Progenitor cell of endocrine pancreas (in vitro differentiated cells): Measurements from ENCODE around the gene TSPO2. TPM values are rescaled to one million over a fixed set of nuclear protein-coding genes. Genes with fewer than 3 reads are reported as not detected.
"Not testable (repeated sequence)": the region's sequence is repeated elsewhere in the genome, so short reads cannot be mapped to it uniquely, and the experiment has no call there.

ENCODE experiments used
- DNase-seq: peaks from one replicate; pipeline ENCODE4 v3.0.0; 2021; ENCODE audit warnings: low spot score; ENCODE audit not compliant: unreplicated experiment
- H3K27ac Mint-ChIP-seq: 2 replicates; pipeline ENCODE4 v1.8.0; 2021; ENCODE audit warnings: mild to moderate bottlenecking, moderate library complexity, mixed read lengths
- H3K27me3 Mint-ChIP-seq: 2 replicates; pipeline ENCODE4 v1.8.0; 2021; ENCODE audit warnings: mixed read lengths
- H3K36me3 Mint-ChIP-seq: 2 replicates; pipeline ENCODE4 v1.8.0; 2022; ENCODE audit warnings: mixed read lengths; ENCODE audit not compliant: insufficient read depth
- H3K4me1 Mint-ChIP-seq: 2 replicates; pipeline ENCODE4 v1.8.0; 2021; ENCODE audit warnings: low read depth, mixed read lengths
- H3K4me3 Mint-ChIP-seq: 2 replicates; pipeline ENCODE4 v1.8.0; 2021; ENCODE audit warnings: low read depth, mild to moderate bottlenecking, moderate library complexity, mixed read lengths
- H3K9me3 Mint-ChIP-seq: 2 replicates; pipeline ENCODE4 v1.8.0; 2021; ENCODE audit warnings: low read depth, mixed read lengths
- total RNA-seq: library from RNA; stranded (reverse); gene quantifications from 2 replicates; pipeline ENCODE4 v1.2.1, GENCODE V29; 2021
- TF ChIP-seq, protein P1 (sequence below): fragments of 200-600 bp; sonication (generic); IDR thresholded peaks from one replicate; pipeline ENCODE4 v1.5.0; 2021; ENCODE audit warnings: antibody characterized with exemption, mild to moderate bottlenecking; ENCODE audit not compliant: unreplicated experiment

The TSPO2 gene
- total RNA-seq, 1 donor from 2014 or later: not detected

DNA sequence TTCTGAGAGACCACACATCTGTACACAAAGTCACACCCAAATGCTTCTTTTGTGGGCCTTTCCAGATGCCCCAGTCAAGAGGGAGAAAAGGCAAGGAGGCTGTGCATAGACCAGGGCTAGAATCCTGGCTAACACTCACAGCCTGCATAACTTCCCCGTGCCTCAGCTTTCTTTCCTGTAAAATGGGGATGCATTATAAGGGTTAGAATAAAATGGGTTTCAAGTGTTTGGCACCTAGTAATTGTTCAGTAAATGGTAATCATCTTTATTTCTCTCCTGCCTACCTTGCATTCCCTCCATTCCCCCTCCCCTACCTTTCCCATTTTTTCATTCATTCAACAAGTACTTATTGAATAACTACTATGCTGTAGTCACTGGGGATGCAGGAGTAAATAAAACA is 32.6 kb upstream of the TSPO2 start:
- Mint-ChIP-seq H3K27ac (no peak overlapping the region), H3K27me3 (no peaks in the 10 kb centered on the region), H3K4me3 (no peak overlapping the region), H3K4me1 (peaks cover 10% of the 10 kb centered on the region), H3K36me3 (peaks cover 5% of the 10 kb centered on the region), H3K9me3 (no peaks in the 10 kb centered on the region)
- no peak for DNase-seq
- TF ChIP-seq, protein P1, sequence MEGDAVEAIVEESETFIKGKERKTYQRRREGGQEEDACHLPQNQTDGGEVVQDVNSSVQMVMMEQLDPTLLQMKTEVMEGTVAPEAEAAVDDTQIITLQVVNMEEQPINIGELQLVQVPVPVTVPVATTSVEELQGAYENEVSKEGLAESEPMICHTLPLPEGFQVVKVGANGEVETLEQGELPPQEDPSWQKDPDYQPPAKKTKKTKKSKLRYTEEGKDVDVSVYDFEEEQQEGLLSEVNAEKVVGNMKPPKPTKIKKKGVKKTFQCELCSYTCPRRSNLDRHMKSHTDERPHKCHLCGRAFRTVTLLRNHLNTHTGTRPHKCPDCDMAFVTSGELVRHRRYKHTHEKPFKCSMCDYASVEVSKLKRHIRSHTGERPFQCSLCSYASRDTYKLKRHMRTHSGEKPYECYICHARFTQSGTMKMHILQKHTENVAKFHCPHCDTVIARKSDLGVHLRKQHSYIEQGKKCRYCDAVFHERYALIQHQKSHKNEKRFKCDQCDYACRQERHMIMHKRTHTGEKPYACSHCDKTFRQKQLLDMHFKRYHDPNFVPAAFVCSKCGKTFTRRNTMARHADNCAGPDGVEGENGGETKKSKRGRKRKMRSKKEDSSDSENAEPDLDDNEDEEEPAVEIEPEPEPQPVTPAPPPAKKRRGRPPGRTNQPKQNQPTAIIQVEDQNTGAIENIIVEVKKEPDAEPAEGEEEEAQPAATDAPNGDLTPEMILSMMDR: no peak

DNA sequence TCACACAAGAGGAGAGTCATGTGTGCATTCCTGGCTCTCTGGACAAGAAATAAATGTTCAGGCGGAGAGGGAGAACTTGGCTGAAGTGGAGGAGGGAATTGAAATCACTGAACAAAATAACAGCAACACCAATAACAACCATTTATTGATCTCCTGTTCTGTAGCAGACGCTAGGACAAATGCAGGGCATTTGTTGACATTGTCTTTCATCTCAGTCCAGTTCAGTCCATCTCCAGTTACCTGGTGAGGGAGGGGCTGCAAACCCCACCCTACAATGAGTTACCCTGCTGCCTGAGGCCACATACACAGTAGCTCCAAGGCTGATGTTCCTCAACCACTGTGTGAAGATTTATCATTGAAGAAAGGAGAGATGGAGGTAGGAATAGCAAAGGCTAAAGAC is 30.6 kb upstream of the TSPO2 start:
- Mint-ChIP-seq H3K9me3 (no peaks in the 10 kb centered on the region), H3K36me3 (peaks cover 7% of the 10 kb centered on the region), H3K4me3 (no peak overlapping the region), H3K4me1 (peaks cover 13% of the 10 kb centered on the region), H3K27ac (no peak overlapping the region), H3K27me3 (no peaks in the 10 kb centered on the region)
- TF ChIP-seq, protein P1: no peak
- DNase-seq: no peak

DNA sequence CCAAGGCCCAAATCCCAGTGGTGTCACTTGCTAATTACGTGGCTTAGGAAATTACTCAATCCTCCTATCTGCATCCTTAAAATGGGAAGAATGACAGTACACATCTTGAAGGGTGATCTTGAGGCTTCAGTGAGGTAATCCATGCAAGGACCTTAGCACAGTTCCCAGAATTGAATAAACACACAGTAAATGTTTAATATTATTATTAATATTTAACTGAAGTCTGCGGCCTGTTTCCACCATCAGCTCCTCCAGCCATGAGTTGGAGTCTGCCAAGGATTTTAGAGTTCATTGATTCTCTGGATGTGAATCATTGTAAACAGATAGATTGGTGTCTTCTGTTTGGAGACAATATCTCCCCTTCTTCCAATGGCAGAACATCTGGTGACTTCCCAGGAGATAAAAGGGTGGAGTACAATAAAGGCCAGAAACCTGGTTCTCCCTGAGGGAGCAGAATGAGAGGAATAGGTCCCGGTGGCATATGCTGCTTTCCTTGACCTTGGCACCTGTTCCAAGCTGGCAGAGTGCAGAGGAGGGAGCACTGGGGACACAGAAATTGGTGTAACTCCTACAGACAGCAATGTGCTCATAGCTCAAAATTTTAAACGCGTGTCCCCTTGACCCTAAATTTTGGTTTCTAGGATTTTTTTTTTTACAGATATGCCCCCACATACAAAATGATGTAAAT is 28.7 kb upstream of the TSPO2 start:
- Mint-ChIP-seq H3K27ac (no peak overlapping the region), H3K4me1 (peaks cover 11% of the 10 kb centered on the region), H3K27me3 (no peaks in the 10 kb centered on the region), H3K9me3 (no peaks in the 10 kb centered on the region), H3K4me3 (no peak overlapping the region), H3K36me3 (peaks cover 9% of the 10 kb centered on the region)
- TF ChIP-seq, protein P1: no peak
- DNase-seq: no peak

DNA sequence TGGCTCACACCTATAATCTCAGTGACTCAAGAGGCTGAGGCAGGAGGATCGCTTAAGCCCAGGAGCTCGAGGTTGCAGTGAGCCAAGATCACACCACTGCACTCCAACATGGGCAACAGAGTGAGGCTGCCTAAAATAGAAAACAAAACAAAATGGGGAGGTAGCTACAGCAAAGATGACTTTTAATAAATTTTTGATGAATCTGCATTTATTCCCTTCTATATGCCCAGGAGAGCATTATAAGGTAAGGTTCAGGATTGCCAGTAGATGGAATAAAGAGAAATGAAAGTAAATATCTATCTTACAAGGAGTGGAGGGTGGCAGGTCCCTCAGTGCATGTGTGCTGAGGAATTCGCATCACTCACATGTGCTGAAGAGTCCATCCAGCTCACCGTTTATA is 27.5 kb upstream of the TSPO2 start:
- Mint-ChIP-seq H3K36me3 (peaks cover 12% of the 10 kb centered on the region), H3K4me3 (no peak overlapping the region), H3K4me1 (peaks cover 11% of the 10 kb centered on the region), H3K27ac (no peak overlapping the region), H3K27me3 (no peaks in the 10 kb centered on the region), H3K9me3 (no peaks in the 10 kb centered on the region)
- TF ChIP-seq, protein P1: no peak
- no peak for DNase-seq

DNA sequence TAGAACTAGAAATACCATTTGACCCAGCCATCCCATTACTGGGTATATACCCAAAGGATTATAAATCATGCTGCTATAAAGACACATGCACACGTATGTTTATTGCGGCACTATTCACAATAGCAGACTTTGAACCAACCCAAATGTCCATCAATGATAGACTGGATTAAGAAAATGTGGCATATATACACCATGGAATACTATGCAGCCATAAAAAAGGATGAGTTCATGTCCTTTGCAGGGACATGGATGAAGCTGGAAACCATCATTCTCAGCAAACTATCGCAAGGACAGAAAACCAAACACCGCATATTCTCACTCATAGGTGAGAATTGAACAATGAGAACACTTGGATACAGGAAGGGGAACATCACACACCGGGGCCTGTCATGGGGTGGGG is 26.4 kb upstream of the TSPO2 start:
- H3K9me3 Mint-ChIP-seq, H3K27me3 Mint-ChIP-seq, DNase-seq, H3K27ac Mint-ChIP-seq, H3K4me3 Mint-ChIP-seq: not testable (repeated sequence)
- Mint-ChIP-seq H3K4me1 (peaks cover 11% of the 10 kb centered on the region), H3K36me3 (peaks cover 15% of the 10 kb centered on the region)

DNA sequence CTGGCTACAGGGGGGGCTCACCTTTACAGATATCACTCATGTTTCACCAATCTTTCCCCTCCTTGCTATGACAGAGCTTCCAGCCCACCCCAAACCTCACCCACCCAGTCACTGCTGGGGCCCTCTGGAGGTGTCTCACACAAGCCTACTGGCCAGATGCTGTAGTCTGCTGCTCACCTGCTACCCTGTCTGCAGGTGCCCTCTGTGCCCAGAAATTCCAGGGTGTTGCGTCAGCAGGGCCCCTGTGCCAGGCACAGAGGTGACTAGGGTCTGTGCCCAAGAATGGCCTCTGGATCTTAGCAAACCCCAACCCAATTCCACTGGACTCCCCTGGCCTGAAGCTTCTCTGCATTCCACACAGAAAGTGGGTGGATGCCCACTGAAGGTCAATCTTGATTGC is 24.6 kb upstream of the TSPO2 start:
- Mint-ChIP-seq H3K36me3 (peaks cover 14% of the 10 kb centered on the region), H3K4me3 (no peak overlapping the region), H3K27me3 (no peaks in the 10 kb centered on the region), H3K4me1 (peaks cover 5% of the 10 kb centered on the region), H3K27ac (no peak overlapping the region), H3K9me3 (peaks cover 2% of the 10 kb centered on the region)
- no peak for DNase-seq
- TF ChIP-seq, protein P1: no peak
